ENCODE data around the gene SLC1A4.

DNA sequence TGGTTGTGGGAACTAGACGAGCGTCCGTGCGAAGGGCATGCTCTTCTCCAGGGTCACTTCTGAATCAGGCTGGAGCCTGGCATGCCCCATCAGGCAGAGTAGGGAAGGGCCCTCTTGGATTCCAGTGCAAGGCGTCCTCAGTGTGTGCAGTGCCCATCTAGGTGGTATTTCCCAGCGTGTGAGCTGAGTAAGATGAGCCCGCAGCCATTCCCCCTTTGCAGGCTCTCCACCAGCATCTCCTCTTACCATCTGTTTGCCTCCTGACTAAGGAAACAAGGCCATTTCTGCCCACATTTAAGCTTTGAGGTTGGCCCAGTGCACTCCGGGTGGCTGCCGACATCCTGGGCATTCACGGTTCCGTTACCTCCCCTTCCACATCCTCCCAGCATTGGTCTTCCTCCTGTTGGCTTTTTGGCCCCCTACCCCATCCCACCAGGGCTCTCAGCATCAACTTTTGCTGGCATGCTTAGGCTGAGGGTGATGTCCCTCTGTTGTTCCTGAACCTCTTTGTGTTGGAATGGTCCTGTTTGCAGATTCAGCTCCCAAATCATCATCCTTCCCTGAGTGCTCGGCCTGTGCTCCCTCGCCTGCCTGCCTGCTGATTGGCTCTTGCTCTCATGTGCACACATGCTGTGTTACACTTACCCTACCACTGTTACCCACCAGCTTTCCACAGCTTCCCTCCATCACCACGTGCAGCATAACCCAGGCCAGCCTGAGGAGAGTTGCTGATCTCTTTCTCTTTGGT lies 78.8 kb downstream of the SLC1A4 start:
- TF ChIP-seq EZH2 (IDR thresholded peaks at IDR 0.05; ENCODE audit: insufficient read depth, poor library complexity, severe bottlenecking) (no peak), EZH2phosphoT487 (IDR thresholded peaks at IDR 0.05; ENCODE audit: insufficient read depth, low read depth) (no peak)
